GM18517 (cell line): Measurements from ENCODE around the gene THBS2.
A peak's percentile ranks its signal among the peaks of the same experiment; 100 is the strongest.
"Not testable (repeated sequence)": the region's sequence is repeated elsewhere in the genome, so short reads cannot be mapped to it uniquely, and the experiment has no call there.

ENCODE experiments used
- ATAC-seq: cut with Tn5 transposase; IDR thresholded peaks from one replicate; pipeline ENCODE4 v1.9.1; 2021; ENCODE audit warnings: mild to moderate bottlenecking, moderate library complexity; ENCODE audit not compliant: unreplicated experiment

THBS2 gene

DNA sequence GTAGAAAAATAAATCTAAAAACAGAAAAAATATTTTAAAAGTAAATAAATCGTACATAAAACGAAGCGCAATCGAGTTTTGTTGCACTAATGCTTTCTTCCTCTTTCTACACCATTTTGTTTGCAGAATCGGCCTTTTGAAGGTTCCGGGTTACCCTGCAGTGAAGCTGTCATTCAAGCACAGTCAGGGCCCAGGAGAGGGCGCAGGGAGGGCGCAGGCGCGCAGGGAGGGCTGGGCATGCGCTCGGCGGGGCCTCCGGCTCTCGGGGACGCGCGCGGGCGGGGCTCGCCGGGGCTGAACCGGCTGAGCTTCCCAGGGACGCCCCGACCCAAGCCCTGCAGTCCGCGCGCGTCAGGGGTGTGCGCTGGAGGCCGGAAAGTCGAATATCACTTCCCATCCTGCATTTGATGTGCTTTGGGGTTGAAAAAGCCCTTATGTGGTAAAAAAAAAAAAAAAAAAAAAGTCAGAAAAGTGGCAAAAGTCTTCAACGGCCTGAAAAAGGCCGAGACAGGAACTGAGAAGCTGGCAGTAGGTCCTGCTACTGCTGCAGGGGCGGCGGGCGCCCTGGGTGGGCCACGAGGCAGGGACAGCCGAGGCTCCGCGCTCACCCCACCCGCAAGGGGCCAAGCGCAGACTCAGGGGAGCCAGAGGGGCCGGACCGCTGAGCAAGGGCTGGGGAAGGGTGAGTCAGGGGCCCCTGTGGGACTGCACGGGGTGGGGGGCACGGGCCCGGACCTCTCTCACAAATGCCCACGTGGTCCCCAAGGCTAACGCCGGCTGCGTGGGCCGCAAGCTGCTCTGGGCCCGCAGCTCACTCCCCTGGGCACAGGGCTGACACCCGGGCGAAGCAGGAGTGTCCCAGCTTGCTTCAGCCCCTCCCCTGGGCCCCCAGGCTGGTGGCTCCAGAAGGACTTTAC is 40.5 kb downstream of the THBS2 start:
- peak; percentile 96 for ATAC-seq

DNA sequence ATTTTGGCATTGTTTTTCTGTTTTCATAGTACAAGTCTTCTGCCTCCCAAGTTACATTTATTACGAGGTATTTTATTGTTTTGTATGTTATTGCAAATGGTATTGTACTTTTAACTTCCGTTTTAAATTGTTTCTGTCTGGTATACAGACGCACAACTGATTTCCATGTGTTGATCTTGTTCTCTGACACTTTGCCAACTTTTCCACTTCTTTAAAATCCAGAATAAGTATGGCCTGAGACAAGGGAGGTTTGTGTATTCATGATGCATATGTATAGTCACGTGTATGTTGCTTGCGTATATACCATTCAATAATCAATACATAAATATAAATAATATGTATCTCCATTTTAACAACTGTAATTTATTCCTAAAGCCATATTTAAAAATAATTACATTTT is 41.2 kb downstream of the THBS2 start:
- ATAC-seq = no peak

DNA sequence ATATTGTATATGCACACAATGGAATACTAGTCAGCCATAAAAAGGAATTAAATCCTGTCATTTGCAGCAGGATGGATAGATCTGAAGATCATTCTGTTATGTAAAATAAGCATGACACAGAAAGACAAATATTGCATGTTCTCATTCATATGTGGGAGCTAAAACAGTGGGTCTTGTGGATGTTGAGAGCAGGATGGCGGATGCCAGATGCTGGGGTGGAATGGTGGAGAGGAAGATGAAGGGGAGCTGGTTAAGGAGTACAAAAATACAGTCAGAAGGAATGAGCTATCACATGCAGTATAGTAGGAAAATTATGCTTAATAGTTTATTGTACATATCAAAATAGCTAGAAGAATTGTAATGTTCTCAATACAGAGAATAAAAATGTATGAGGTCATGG is 41.8 kb downstream of the THBS2 start:
- no peak for ATAC-seq

DNA sequence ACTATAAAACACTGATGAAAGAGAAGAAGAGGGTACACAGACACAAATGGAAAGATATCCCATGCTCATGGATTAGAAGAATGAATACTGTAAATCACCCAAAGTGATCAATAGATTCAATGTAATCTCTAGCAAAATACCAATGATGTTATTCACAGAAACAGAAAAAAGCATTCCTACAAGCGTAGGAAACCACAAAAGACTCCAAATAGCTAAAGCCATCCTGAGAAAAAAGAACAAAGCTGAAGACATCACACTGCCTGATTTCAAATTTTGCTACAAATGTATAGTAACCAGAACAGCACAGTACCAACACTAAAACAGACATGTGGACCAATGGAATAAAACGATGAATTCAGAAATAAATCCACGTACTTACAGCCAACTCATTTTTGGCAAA is 43.0 kb downstream of the THBS2 start:
- no peak for ATAC-seq

DNA sequence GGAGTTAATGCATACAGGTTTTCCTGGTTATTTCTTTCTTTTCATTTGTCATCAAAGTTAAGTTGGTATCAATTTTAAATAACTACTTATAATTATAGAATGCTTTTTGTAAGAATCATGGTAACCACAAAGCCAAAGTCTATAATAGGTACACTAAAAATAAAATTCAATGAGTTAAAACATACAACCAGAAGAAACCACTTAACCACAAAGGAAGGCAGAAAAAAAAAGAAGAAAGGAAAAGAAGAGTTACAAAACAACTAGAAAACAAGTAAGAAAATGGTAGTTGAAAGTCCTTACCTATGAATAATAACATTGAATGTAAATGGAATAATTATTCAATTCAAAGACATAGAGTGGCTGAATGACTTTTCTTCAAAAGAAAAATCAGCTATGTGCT is 45.6 kb downstream of the THBS2 start:
- ATAC-seq = no peak

DNA sequence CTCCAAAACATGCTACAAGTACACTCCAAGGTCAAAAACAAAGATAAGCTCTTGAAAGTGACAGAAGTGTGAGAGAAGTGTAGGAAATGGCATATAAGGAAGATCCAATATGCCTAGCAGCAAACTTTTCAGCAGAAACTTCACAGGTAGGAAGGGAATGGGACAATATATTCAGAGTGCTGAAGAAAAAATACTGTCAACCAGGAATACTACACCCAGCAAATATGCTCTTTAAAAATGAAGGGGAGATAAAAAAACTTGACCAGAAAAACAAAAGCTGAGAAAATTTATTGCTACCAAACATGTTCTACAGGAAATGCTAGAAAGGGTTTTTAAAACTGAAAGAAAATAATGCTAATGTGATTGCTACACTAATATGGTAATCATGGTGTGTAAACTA is 46.2 kb downstream of the THBS2 start:
- no peak for ATAC-seq

DNA sequence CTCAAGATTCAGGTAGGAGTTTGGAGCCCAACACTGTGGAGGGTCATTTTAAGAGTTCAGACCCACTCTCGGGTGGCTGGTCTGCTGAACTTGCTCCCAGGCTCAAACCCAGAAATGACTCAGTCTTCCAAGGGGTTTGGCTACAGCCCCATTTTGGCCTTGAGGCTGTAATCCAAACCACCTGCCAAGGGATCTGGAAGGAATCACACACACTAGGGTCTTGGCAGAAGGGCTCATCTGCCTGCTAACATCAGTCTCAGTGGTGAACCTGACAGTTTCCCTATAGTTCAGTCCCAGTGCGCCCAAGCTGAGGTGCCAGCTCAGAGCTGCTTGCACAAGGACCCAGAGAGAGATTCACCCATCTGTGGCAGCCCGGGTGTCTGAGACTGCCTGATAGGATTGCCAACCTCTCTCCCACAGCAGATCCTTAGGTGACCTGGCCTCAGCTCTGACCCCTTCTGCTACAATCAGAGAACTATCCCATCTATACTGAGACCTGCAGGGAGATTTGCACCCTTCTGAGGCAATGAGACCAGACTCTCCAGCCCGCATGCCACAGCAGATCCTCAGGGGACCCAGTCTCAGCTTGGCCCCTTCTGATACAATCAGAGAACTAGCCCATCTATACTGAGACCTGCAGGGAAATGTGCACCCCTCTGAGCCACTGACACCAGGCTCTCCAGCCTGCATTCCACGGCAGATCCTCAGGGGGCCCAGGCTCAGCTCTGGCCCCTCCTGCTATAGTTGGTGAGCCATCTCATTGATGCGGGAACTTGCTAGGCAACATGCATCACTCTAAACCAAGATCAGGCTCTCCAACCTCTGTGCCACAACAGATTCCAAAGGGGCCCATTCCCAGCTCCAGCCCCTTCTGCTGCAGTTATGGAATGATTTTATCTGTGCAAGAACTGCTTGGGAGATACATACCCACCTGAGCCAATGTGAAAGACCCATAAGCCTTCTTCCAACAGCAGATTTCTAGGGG is 48.2 kb downstream of the THBS2 start:
- ATAC-seq = no peak

DNA sequence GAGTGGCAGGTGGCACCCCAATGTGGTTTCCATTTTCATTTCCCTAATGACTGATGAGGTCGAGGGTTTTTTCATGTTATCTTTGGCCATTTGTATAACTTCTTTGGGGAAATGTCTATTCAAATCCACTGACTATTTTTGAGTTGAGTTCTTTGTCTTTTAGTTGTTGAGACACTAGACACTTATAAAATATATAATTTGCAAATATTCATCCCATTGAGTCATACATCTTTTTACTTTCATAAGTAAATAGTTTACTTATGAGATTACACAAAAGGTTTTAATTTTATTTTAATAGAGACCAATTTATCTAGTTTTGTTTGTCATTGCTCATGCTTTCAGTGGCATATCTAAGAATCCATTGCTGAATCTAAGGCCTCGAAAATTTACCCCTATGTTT is 49.5 kb downstream of the THBS2 start:
- ATAC-seq = no peak

DNA sequence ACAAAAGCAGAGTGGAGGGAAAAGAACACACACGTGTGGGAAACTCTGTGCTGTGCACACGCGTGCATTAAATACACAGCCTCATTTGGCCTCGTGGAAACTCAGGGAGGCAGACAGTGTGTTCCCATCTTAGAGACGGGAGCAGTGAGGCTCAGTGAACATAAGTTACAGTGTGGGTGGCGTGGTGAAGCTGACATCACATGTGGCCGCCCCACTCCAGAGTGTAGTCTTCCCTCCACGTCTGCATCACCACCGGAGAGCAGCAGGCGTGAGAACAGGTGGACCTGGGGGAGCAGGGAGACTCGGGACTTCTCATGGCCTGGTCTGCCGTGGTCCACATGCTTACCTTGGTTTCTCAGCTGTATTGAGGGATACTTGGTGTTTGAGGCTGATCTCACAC is 51.7 kb downstream of the THBS2 start:
- ATAC-seq = no peak

DNA sequence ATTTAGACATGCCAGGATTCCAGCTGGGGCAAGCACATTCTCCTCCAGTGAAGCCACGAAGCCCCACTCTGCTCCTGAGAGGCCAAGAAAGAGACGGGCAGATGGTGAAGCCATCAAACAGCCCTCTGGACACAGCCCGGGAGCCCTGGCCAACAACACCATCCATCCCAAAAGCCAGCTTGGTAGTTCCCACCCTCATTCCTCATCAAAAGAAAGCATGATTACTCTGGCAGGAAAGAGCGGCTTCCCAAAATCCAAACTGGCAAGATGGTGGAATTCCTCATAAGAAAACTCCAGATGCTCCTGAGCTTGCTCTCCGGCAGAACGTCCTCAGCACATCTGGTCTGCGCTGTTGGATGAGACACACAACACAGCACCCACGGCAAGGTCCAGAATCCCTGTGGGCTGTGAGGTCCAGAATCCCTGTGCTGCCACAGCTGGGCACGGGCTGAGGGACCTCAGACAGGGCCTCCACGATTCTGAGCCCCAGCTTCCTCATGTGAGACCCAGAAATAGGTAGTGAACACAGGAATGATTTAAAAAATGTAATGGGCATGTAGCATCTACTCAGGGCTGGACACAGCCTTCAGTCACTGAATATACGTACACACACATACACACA is 52.6 kb downstream of the THBS2 start:
- ATAC-seq = no peak

DNA sequence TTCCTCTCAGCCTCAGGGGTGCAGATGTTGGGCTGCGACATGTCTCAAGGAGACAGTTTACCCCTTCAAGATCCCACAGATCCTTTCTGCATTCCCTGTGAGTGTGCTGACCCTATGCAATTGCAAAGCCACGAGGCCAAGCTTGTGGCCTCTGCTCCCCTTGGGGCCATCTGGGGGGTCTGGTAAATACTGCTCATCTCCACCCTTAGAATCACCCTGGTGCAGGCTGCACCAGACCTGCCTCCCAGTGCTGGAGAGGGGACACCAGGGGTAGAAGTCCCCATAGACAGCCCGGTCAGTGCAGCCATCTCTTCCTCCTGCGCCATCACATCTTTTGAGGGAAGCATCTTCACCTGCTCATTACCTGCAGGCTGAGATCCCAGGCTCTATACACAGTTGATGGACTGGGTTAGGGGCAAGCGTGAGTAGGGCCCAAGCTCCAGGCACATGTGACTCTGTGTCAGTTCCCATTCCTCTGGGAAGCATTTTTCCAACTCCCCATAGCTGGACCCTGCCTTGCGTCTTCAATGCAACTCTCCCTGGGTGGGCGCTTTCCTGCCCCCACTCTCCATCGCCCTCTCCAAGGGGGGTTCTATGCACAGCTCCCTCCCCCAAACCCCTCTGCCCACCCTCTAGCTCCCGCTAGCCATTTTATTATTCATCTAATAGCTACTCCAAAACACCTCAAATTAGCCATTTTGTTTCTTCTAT is 53.9 kb downstream of the THBS2 start:
- ATAC-seq = no peak

DNA sequence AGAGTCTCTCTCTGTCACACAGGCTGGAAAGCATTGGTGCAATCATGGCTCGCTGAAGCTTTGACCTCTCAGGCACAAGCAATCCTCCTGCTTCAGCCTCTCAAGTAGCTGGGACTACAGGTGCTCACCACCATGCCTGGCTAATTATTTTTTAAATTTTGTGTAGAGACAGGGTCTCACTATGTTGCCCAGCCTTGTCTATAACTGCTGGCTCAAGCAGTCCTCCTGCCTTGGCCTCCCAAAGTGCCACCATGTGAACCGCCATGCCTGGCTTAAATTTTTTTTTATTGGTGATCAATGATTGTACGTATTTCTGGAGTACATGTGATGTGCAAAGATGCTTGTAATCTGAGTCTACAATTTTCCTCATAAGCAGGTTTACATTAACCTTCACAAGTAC is 54.8 kb downstream of the THBS2 start:
- no peak for ATAC-seq

DNA sequence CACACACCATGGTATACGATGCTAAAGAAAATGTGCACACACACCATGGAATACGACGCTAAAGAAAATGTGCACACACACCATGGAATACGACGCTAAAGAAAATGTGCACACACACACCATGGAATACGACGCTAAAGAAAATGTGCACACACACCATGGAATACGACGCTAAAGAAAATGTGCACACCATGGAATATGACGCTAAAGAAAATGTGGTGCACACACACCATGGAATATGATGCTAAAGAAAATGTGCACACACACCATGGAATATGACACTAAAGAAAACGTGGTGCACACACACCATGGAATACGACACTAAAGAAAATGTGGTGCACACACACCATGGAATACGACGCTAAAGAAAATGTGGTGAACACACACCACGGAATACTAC is 55.7 kb downstream of the THBS2 start:
- not testable (repeated sequence) for ATAC-seq

DNA sequence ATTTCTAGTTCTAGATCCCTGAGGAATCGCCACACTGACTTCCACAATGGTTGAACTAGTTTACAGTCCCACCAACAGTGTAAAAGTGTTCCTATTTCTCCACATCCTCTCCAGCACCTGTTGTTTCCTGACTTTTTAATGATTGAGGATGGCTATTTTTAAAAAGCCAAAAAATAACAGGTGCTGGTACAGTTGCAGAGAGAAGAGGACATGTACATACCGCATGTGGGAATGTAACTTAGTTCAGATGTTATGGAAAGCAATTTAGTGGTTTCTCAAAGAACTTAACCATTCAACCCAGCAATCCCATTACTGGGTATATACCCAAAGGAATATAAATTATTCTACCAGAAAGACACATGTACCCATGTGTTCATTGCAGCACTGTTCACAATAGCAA is 57.4 kb downstream of the THBS2 start:
- ATAC-seq = not testable (repeated sequence)

DNA sequence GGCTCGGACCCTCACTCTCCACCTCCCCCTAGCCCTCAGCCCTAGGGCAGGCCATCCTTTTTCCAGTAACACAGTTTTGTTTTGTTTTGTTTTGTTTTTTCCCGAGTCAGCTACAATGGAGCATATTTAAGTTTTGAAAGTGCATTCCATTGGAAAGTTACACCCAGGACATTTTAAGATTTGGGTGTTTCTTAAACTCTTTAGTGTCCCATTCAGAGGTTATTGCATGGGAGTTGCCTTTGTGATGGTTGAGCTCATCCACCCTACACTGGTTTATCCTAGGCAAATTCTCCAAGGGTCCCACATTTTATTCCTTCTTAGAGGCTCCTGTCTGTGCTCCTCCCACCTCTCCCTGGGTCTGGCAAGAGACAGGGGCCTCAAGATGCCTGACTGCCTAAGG is 58.9 kb downstream of the THBS2 start:
- no peak for ATAC-seq

DNA sequence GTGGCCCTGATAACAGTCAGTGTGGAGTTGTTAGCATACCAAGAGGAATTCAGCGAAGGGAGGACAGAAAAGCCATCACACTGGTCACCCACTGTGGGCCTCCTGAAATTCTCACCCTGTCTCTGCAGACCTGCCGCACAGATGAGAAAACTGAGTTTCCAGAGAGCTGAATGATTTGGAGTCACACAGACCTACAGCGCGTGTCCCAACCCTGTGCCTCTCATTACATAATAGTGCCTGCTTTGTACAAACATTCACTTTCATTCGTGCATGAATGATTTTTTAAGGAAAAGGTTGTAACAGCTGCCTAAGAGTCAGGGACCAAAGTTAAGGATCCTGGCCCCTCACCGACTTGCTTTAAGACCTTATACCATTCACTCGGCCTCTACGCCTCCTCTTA is 62.7 kb downstream of the THBS2 start:
- ATAC-seq = no peak

DNA sequence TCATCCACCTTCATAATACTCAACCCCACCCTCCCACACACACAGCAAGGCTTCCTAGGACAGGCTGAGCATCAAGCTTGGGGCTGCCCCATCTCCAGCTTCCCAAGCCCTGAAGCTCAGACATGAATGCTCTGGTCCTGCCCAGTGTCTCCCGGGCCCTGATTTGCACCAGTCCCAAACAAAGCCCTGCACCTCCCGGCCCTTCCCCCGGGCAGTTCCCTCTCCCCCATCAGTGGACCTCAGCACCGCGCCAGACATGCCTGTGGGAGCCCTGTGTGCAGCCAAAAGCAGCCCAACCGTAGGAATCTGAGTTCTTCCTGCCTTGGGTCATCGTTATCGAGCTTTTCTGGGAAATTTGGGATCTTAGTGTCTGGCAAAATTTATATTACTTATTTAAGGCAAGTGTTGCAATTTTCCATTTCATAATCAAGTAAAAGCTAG is 63.5 kb downstream of the THBS2 start:
- ATAC-seq = no peak

DNA sequence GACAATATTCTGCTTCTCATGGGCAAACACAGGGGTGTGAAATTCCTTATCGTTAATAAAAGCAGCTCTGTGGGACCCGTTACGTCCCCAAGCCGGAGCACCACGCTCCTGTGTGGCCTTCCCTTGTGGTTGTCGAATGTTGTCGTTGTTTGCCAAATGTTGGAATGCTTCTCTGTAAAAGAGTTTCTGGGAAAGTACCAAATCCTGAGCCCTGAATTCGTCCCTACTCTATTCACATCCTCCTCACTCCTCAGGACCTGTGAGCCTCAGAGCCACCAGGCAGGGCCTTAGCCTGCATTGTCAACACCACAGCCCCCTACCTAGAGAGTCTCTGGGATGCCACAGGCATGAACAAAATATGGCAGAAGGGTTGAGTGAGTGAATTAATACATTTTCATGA is 64.0 kb downstream of the THBS2 start:
- no peak for ATAC-seq

DNA sequence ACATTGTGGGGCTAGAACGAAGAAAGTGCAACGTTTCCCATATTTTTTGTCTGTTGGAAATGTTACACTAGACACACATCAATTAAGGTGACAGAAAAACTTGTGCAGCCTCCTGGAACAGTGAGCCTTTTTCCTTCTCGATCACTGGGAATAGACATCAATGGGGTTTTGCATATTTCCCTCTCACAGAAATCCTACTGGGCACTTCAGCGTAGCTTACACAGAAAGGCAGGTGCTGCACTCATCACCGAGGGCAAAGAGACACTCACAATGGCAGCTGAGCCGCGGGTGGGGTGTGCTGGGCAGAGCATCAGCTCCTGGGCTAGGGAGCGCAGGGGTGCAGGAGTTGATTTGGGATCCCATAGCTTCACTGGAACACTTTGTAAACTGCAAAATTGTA is 64.5 kb downstream of the THBS2 start:
- ATAC-seq = no peak

DNA sequence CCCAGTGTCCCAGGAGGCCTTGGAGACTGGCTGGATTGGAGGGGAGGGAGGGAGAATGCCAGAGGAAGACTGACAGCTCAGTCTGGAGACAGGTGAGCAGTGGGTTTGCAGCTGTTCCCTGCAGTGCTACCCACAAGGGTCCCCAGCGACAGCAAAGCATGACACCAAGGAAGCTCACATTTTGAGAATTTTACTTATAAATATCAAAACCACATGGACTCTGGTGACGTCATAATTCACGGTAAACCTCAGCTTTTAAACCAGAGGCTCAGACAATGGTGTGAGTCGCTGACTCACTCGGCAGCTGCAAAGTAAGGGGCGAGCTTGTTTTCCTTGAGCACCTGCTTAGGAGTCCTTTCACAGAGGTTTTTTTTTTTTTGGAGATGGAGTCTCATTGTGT is 65.2 kb downstream of the THBS2 start:
- no peak for ATAC-seq

DNA sequence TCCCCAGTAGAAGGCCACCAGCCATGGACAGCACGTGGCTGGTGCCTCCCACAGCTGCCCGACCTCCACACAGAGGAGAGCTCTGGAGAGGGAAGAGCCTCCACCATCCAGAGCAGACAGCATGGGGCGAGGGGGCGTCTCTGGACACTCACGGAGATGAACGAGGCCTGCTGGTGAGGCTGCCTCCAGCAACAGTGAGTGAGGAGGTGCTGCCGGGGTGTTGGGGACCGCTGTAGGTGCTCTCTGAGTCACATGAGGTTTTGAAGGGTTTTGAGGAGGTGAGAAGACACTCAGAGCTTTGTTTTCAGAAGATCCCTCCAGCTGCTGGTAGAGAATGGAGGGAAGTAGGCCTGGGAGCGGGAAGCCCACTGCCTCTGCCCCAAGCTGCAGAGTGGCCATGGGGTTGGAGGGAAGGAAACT is 65.6 kb downstream of the THBS2 start:
- ATAC-seq = no peak
